HG02852 (cell line): ENCODE measurements around the gene RPA3.

Experiments
- ATAC-seq: cut with Tn5 transposase; IDR thresholded peaks from one replicate; pipeline ENCODE4 v1.9.1; 2021; ENCODE audit warnings: mild to moderate bottlenecking, moderate library complexity; ENCODE audit not compliant: unreplicated experiment

Gene RPA3

GRCh38 chr7:7654964-7655715 lies 63.3 kb downstream of the RPA3 start:
- no peak for ATAC-seq

DNA sequence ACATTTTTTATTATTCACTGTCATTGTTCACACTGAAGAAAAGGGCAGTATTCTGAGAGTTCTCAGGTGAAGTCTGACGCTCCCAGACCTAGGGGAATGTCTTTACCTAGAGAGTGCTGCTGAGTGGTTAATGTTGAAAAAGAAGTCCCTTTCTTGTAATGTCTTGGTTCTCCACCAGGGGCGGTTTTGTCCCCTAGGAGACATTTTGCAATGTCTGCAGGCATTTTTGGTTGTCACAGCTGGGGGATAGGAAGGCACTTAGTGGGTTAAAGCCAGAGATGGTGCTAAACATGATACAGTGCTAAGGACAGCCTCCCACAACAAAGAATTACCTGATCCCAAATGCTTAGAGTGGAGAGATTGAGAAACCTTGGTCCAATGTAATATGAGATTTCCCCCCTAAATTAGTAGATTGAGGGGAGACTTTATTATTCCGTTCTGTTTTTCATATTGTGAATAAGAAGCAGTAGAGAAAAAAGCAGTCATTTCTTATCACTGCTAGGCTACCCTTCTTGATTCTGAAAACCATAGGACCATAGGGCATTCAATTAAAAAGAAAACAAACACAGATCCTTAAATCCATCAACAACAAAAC lies 64.7 kb downstream of the RPA3 start:
- no peak for ATAC-seq

DNA sequence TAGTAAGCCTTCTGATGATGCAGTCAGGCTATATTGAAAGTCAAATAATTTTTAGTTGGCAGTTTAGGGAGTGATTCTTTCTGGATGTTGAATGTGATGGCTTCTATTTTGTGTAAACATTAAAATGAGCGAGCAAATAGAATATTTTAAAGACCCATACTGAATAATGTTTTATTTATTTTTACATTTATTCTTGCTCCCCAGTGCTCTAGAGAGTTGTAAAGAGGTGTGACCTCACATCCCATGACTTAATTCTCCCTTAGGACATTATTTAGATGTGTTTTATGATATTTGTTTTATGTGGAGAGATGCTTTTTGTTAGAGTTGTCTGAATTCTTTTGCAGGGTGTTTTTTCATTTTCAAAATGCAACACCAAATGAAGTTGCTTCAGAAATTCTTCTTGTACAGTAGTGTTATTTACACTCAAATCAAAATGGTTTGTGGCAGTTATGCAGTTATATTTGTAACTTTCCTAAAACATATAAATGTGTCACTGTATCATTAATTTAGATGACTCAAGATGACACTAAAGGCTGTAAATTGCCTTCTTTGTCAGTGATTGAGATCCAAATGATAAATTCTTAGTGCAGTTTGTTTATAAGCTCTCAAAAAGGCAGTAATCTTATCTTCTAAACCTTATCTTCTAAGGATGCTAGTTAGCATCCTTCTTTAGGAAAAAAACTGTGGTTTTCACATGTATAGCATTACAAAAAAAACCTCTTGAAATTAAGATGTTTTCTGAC lies 65.4 kb downstream of the RPA3 start:
- ATAC-seq = no peak

DNA sequence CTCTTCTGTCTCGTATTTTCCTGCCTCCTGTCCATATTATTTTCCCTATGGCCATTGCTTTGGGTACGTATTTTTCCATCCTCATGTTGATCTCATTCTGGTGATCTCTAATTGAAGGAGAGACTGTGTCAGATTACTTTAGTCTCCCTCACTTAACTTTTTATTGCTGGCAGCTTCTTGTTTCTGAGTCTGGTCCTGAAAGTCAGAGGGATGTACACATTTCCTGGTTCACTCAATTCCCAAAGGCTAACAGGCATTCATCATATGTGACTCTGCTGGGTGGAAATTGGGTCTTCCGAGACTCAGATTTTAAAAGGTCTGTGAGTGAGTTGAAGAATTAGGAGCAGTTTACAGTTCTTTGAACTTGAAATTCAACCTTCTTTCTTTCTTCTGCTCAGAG lies 66.9 kb downstream of the RPA3 start:
- no peak for ATAC-seq

DNA sequence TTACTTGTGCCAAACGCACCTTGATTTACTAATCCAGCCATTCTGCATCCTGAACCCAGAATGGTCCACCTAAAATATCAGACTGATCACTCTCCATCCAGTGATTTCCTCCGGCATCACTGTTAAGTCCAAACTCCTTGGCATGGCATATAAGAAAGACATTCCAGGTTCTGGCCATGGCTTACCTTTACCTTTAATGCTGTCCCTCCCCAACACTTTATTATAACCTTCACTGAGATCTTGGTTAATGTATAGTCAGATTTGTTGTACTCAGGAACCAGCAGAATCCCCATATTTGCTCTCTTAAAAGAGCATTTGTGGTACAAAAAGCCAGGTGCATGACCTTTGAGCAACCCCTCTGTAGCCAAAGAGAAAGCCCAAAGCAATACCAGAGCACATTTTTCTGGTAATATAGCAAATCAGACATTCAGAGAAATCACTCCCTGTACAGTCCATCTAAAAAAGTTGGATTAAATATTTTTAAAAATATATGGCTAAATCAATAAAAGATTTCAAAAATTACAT lies 67.7 kb downstream of the RPA3 start:
- ATAC-seq = no peak

DNA sequence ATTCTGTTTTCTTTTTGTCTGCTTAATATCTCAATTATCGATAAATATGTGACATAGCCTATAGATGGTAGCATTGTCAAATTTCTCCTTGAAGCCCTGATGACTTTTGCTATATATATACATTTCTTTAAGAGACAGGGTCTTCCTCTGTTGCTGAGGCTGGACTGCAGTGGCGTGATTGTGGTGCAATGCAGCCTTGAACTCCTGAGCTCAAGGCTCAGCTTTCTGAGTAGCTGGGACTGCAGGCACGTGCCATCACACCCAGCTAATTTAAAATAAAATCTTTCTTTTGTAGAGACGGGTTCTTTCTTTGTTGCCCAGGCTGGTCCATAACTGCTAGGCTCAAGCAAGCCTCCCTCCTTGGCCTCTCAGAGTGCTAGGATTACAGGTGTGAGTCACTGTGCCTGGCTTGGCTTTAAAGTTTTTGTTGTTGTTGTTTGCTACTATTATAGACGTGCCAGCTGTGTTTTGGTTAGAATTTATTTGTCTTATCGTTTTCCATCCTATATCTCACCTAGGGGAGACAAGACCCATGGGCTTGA lies 70.8 kb downstream of the RPA3 start:
- ATAC-seq = no peak

DNA sequence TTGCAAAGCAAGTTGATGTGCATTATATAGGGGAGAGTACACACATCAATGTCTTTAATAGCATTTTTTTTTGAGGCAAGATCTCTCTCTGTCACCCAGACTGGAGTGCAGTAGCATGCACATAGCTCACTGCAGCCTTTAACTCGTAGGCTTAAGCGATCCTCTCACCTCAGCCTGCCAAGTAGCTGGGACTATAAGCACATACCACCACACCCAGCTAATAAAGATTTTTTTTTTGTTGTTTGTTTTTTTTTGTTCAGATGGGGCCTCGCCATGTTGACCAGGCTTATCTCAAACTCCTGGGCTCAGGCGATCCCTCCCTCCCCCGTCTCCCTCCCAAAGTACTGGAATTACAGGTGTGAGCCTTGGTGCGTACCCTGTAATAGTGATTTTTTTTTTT lies 76.3 kb downstream of the RPA3 start:
- ATAC-seq = no peak

DNA sequence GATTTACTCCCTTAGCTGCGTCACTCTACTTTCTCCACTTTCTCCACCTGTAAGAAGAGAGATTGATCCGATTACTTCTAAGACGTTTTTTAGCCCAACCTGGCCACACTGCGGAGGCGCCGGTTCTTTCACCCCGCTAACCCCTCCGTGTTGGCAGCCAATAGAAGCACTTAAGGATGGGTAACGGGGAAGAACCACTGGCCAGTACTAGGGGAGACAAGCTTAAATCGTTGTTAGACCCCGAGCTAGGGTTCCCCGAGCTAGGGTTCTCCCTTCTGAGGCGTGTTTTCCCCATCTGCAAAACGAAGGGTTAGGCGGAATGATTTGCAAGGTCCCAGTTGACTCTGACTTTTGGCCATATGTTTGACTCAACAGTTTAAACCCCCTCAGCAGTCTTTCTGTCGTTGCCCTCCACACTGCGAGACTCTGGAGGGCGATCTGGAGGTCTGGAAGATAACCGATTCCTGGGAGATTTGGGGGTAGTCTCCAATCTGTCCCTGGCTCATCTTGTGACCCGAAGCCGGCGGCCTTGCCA lies 77.2 kb downstream of the RPA3 start:
- peak; percentile 11 for ATAC-seq

DNA sequence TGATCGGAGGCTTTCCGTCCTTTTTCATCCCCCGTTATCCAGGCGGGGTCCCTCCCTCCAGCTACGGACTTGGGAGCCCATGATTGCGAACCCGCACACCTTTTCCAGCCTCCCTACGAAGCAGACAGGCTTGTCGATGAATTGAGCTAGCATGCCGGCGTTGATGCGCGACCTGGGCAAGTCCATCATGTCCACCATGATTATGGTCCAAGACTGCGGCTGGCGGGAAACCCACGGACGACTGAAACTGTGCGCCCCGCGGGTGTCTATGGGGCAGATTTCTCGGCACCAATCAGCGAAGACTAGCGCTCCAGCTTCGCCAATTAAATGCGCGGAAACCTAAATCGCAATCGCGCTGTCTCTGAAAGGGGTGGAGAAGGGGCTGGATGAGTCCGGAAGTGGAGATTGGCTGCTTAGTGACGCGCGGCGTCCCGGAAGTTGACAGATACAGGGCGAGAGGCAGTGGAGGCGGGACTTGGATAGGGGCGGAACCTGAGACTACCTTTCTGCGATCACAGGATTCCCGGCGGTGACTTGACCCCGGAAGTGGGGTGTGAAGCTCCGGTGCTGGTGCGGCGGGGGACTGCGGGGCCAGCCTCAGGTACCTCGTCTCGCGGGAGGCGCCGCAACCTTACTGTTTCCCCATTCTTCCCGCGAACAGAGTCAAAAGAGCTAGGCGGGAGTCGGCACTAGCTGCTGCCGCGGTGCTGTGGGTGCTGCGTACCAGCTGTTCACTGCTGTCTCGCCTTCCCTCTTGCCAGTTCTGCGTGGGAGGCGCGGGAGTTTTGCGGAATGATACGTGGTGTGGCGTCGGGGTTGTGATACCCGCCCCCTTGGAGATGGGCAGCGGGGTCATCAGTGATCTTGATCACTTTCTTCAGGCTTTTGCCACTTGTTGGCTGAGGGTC lies 77.9 kb downstream of the RPA3 start, which contains the start of gene UMAD1:
Gene UMAD1, plus strand, starts transcription at position 532 of the 908 bp plus-strand sequence. CDS start 32,620 bp downstream, outside the sequence.
- ATAC-seq = peak; percentile 96

GRCh38 chr7:7639847-7640220 lies 78.6 kb downstream of the RPA3 start:
- ATAC-seq = peak; percentile 12

DNA sequence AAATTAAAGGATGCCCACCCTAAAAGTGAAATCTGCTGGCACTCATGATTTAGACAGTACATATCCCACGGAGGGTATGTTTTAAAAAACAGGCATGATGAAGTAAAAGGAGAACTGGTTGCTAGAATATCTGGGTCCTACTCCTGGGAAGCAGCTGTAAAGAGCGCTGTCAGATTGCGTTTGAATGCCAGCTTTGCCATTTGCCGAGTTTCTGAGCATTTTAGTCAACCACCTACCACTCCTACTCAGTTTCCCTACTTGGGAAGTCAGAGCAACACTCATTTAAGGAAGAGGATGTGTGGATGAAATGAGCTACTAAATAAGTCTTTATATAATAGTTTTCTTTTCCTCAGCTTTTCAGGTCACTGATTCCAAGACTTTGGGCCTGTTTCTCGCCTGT lies 79.0 kb downstream of the RPA3 start:
- ATAC-seq = no peak

GRCh38 chr7:7630626-7631329 lies 87.6 kb downstream of the RPA3 start:
- ATAC-seq = no peak

DNA sequence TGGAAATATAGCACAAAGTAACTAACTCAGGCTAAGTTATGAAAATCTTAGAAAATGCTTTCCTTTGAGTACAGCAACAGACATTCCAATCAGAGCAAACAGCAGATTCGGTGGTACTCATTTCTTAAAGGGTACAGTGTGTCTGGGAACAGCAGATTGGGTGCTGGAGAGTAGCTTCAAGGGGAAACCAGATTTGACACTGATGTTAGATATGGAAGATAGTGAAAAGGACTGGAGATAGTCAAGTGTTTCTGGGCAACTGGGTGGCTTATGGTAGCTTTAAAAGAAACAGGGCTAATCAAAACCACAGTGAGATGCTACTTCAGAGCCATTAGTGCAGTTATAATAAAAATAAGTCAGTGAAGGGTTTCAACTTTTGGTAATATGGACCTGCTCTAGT lies 89.9 kb downstream of the RPA3 start:
- no peak for ATAC-seq

GRCh38 chr7:7620644-7621210 lies 97.7 kb downstream of the RPA3 start:
- ATAC-seq = no peak

DNA sequence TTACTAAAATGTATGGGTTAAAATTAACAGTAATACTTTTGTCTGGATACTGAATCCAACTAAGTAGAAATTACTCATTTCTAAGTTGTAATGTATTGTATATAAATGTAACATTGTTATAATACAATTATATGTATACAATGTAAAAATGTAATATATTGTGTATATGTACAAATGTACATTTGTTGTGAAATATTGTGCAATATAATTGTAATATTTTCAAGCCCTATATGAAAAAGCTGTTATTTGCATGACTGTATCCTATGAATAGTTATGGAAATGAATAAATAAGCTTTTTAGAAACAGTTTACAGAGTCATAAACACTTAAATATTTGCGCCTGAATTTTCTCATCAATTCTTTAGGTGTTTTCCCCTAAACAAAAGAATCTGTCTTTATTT lies 98.2 kb downstream of the RPA3 start:
- ATAC-seq = no peak

- no peak for ATAC-seq
These were observed 100.0 kb downstream of the RPA3 start for GRCh38 chr7:7618410-7618809.

GRCh38 chr7:7617550-7617949 lies 100.9 kb downstream of the RPA3 start:
- no peak for ATAC-seq

DNA sequence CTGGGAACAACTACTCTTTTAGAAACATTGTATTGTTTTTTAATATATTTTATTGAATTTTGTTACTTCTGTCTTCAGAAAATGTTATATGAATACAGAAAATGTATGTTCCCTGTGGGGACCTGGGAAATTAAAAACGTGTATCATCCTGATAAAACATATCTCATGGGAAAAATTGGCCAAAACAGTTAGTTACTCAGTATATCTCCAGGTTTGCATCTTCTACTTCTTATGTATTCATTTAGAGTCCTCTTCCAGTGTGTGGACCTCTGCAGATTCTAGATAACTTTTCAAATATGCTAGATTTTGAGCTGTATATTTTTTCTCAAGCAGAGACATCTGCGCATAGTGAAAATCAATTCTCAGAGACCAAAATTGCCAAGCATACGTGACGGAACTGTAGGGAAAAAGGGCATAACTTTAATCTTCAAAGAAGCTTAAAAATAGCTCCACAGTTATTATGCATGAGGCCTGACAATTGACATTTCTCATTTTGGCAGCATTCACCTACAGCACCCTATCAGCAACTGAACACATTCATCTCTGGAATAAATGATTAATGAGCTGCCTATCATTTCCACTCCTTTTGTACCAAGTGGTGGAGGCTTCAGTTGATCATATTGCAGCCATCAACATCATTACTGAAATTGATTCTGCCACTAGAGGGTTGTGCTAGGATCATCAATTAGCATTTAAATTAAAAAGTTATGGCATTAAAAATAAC lies 104.2 kb downstream of the RPA3 start:
- ATAC-seq = no peak

DNA sequence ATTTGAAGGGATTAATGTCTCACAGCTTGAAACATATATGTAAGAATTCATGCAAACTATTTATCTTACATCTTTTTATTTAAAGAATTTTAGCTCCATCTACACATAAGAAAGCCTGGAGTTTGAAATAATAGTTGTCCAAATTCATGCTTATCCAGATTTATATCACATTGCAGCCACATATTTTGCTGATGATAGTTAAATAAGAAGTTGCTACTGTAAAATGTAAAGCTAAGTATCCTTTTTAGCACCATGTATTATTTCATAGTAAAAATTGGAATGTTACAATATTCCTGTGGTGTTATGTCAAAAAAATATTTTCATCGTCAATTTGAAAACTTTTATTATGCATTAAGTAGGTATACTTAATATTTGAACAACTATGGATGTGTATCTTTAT lies 105.2 kb downstream of the RPA3 start:
- no peak for ATAC-seq
